Measurements from ENCODE around the gene IRAG1. TPM values are rescaled to one million over a fixed set of nuclear protein-coding genes. Genes with fewer than 3 reads are reported as not detected.
"Not testable (repeated sequence)": the region's sequence is repeated elsewhere in the genome, so short reads cannot be mapped to it uniquely, and the experiment has no call there.

Gene IRAG1
- total RNA-seq, 1 experiment from 2014 or later = 3.9 TPM

GRCh38 chr11:10709299-10710086 lies 15.9 kb upstream of the IRAG1 start:
- DNase-seq (ENCODE audit: low spot score) = no peak
- in situ Hi-C loops (cut with HindIII; ENCODE audit: low sequenced_read_pairs) = no loop called here

GRCh38 chr11:10708131-10708530 lies 14.6 kb upstream of the IRAG1 start:
- DNase-seq (ENCODE audit: low spot score) = no peak
- in situ Hi-C loops (cut with HindIII; ENCODE audit: low sequenced_read_pairs) = no loop called here

GRCh38 chr11:10701982-10702381 lies 8.4 kb upstream of the IRAG1 start:
- in situ Hi-C loops (cut with HindIII; ENCODE audit: low sequenced_read_pairs) = no loop called here
- DNase-seq (ENCODE audit: low spot score) = no peak

GRCh38 chr11:10699072-10699471 lies 5.5 kb upstream of the IRAG1 start:
- DNase-seq (ENCODE audit: low spot score) = no peak
- in situ Hi-C loops (cut with HindIII; ENCODE audit: low sequenced_read_pairs) = no loop called here

DNA sequence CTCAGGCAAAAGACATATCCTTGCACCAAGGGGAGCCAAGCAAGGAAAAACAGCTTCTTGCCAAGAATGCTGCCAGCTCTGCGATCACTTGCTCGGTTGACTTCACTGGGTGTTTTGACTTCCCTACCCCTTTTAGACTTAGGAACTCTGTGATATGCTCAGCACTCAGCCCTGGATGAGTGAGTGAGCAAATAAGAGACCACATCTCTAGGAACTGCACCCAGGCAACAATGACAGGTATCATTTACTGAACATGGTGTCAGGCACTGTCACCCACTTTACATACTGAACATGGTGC lies 3.7 kb upstream of the IRAG1 start:
- in situ Hi-C loops (cut with HindIII; ENCODE audit: low sequenced_read_pairs) = no loop called here
- DNase-seq (ENCODE audit: low spot score) = no peak

DNA sequence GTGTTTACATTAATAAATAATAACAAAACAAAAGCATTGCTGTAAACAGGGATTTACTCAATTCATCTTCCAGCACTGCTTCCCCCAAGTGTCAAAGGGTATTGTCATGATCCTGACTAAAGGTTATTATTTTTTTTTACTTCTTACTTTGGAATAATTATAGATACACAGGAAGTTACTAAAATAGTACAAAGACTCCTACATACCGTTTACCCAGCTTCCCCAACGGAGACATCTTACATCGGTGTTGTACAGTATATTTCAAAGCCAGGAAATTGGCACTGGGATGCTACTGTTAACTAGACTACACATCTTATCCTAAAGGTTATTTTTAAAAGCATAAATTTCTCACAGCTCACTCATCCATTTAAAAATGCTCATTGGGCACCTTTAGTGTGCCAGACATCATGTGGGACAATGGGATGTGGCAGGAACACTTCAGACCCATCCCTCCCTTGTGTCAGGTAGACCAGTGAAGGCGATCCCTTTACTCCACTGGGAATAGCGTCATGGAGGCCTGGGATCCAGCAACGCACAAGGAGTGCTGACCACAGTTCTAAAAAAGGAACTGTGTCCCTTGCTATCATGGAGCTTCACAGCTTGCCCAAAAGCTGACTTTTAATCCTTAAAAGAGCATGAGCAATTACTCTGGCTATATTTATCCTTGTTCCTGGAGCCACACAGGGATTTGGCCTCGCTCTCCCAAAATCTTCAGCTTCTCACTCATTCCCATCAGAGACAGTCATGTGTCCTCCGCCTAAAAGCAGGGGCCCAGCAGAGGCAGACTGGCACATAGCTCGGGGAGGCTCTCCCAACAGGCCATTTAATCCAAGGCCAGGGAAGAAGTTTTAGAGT lies 3.1 kb upstream of the IRAG1 start:
- peak; percentile 36 for DNase-seq (ENCODE audit: low spot score)
- in situ Hi-C loops (cut with HindIII; ENCODE audit: low sequenced_read_pairs) = no loop called here

GRCh38 chr11:10695833-10696232 lies 2.3 kb upstream of the IRAG1 start:
- DNase-seq (ENCODE audit: low spot score) = no peak
- in situ Hi-C loops (cut with HindIII; ENCODE audit: low sequenced_read_pairs) = no loop called here

- in situ Hi-C loops (cut with HindIII; ENCODE audit: low sequenced_read_pairs) = no loop called here
- peak; percentile 19 for DNase-seq (ENCODE audit: low spot score)
These were observed 1.1 kb upstream of the IRAG1 start for GRCh38 chr11:10694486-10695239.

DNA sequence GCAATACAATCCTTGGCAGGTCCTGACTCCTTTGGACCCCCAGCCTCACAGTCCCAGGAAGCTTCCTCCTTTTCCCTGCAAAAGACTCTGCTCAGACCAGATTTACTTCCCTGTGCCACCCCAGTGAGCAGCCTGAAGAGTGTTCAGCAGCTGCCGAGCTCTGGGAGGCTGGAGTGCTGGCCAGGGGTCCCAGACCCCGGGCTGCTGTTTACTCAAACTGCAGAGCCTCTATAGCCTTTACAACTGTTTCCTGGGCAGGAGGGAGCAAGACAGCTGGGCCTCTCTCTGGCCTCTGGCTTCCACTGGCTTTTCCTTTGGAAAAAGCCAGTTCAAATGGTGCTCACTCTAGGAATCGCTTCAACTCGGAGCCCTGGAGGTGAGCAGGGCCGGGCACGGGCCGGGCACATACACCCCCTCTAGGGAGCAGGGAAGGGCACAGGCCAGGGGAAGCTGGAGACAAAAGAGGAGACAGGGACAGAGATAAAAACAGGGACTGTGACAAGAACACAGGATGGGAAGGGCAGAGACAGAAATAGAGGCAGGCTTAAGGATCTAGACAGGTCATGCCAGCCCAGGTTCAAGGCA lies 932 bp downstream of the IRAG1 start:
- no peak for DNase-seq (ENCODE audit: low spot score)

GRCh38 chr11:10688401-10688800 lies 5.2 kb downstream of the IRAG1 start:
- in situ Hi-C loops (cut with HindIII; ENCODE audit: low sequenced_read_pairs) = no loop called here
- no peak for DNase-seq (ENCODE audit: low spot score)

More for the DNA sequence above, 932 bp downstream of the IRAG1 start:
- in situ Hi-C loops (cut with HindIII; ENCODE audit: low sequenced_read_pairs) = no loop called here

DNA sequence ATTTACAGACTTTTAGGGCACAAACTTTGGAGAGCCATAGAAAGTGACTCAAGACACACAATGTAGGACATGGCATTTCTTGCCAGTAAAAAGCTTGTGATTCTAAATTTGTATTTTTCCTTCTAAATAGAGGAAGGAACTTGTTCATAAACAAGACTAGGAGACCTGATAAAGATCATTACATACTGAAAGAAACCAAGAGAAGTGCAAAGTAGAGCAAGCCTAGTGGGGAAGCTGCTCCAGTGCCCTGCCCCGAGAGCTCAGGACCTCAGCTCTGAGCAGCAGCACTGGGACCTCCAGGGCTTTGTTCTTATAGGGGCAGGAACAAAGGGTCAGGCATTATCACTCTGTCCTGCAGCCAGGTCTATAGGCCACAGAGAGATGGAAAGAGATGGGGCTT lies 7.2 kb downstream of the IRAG1 start:
- in situ Hi-C loops (cut with HindIII; ENCODE audit: low sequenced_read_pairs) = no loop called here
- no peak for DNase-seq (ENCODE audit: low spot score)

DNA sequence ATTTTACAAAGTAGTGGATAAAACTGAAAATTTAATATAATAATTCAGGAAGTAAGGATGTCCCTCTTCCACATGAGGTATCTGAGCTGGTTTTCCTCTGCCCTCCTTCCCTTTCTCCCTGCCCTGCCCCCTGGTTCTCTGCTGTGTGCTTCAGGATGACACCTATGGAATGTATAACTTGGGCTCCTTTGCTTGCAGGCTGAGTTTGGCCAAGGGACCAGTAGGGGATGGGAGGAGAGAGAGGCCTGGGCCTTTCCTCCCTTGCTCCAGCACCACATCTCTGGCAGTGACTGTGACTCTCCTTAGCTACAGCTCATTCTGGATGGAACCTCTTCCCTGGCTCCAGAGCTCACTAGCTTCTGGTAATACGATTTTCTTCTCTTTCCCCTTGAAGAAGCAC lies 10.1 kb downstream of the IRAG1 start:
- no peak for DNase-seq (ENCODE audit: low spot score)
- in situ Hi-C loops (cut with HindIII; ENCODE audit: low sequenced_read_pairs) = no loop called here

- in situ Hi-C loops (cut with HindIII; ENCODE audit: low sequenced_read_pairs) = no loop called here
These were observed 12.5 kb downstream of the IRAG1 start for GRCh38 chr11:10680956-10681487.

DNA sequence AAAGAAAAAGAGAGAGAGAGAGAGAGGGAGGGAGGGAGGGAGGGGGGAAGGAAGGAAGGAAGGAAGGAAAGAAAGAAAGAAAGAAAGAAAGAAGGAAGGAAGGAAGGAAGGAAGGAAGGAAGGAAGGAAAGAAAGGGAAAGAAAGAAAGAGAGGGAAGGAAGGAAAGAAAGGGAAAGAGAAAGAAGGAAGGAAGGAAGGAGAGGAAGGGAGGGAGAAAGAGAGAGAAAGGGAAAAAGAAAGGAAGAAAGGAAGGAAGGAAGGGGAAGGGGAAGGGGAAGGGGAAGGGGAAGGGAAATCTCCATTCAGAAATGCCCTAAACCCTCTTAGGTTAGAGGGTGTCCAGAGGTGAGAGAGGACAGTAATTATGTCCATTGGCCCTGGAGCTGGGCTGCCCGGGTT lies 13.3 kb downstream of the IRAG1 start:
- in situ Hi-C loops (cut with HindIII; ENCODE audit: low sequenced_read_pairs); DNase-seq (ENCODE audit: low spot score): not testable (repeated sequence)

More at GRCh38 chr11:10680956-10681487, 12.5 kb downstream of the IRAG1 start:
- no peak for DNase-seq (ENCODE audit: low spot score)

GRCh38 chr11:10679644-10680043 lies 13.9 kb downstream of the IRAG1 start:
- in situ Hi-C loops (cut with HindIII; ENCODE audit: low sequenced_read_pairs) = no loop called here
- DNase-seq (ENCODE audit: low spot score) = no peak

DNA sequence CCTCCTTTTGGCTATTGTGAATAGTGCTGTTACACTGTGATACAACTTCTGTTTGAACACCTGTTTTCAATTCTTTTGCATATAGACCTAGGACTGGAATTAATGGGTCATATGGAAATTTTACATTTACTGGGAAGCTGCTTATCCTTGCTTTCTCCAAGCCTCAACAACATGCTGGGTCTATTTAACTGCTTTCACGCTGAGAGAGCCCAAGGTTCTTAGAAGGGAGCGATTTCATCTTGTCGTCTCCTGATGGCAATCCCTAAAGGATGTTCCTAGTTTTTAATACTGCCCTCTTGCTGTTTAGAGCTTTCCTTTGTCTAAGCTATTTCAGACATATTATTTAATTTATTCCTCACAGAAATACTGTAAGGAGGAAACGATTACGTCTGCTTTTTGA lies 15.5 kb downstream of the IRAG1 start:
- in situ Hi-C loops (cut with HindIII; ENCODE audit: low sequenced_read_pairs) = no loop called here
- no peak for DNase-seq (ENCODE audit: low spot score)

GRCh38 chr11:10676919-10677318 lies 16.6 kb downstream of the IRAG1 start:
- in situ Hi-C loops (cut with HindIII; ENCODE audit: low sequenced_read_pairs) = no loop called here
- no peak for DNase-seq (ENCODE audit: low spot score)

GRCh38 chr11:10674911-10675440 lies 18.6 kb downstream of the IRAG1 start:
- in situ Hi-C loops (cut with HindIII; ENCODE audit: low sequenced_read_pairs) = no loop called here
- peak; percentile 75 for DNase-seq (ENCODE audit: low spot score)

DNA sequence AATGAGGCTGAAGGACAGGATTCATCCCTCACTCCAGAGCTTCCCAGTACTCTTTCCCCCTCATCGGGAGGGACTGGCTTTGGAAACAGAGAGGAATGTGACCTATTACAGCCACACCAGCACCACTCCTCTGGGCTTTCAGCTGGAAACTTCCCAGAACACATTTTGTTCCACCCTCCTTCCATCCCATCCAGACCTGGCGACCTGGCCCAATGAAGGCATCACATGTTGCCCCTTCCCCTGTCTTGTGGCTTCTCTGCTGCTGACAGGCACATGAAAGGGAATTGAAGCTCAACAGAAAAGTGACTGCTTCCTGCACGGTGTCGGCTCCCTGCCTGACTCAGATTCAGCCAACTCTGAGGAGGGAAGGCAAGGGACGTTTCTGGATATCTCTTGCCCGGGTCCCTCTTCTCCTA lies 19.1 kb downstream of the IRAG1 start:
- DNase-seq (ENCODE audit: low spot score) = no peak
- in situ Hi-C loops (cut with HindIII; ENCODE audit: low sequenced_read_pairs) = no loop called here

Data from G401 (cell line).